HG03521 (cell line): ENCODE results near the gene GRIP1.

Experiments
- ATAC-seq: cut with Tn5 transposase; IDR thresholded peaks from one replicate; pipeline ENCODE4 v1.9.1; 2021; ENCODE audit warnings: mild to moderate bottlenecking, moderate library complexity; ENCODE audit not compliant: unreplicated experiment

Gene GRIP1

DNA sequence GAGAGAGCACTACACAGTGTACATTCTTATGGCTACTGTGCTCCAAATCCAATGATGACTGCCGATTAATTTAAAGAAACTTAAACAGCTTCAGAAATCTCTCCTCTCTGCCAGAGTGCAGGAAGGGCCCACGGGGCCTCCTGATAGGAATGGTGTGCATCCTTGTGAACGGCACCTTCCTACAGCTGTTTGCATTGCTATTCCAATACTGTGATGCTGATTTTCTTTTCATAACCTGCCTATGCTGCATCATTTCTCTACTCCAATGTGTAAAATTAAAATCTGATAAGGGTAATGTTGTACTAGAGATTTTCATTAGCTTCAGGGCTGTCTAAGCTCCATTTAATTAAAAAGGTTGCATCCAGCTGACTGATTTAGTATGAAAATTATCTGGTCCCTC lies 217.5 kb downstream of the GRIP1 start:
- no peak for ATAC-seq

DNA sequence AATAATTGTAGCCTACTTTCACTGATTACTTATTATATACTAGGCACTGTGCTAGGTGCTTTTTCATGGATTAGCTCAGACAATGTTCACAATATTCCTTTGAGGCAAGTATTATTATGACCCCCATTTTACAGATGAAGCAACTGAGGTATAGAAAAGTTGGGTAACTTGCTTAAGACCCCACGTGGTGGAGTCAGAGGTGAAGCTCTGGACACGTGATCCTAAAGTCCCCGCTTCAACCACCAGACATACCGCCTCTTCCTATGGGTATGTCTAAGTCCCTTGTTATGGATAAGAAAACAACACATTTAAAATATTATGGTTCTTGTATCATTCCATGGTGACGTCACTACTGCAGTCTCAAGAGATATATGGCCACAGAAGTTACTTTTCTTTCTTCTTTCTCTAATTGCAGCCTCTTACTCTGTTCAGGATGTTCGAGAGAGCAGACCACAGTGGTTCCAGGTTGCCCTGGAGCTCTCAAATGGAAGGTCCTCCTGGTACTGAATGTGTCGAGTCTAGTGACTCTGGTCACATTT lies 218.9 kb downstream of the GRIP1 start:
- no peak for ATAC-seq

DNA sequence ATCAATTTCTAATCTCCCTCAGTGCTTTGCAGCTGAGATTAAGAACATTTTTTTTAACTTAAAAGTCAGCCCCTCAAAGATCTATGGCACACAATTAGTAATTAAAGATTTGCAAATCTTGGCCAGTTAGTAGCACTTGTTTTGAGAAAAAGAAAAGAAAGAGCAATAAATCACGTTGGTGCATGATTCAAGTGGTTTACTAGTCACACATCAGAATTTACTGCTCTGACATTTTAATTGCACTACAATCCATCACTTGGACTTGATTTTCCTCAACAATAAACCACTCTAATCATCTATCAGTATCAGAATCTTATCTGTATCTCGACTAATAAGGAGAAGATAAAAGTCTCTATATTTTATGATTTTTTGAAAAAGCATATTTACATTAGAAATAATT lies 222.3 kb downstream of the GRIP1 start:
- no peak for ATAC-seq

DNA sequence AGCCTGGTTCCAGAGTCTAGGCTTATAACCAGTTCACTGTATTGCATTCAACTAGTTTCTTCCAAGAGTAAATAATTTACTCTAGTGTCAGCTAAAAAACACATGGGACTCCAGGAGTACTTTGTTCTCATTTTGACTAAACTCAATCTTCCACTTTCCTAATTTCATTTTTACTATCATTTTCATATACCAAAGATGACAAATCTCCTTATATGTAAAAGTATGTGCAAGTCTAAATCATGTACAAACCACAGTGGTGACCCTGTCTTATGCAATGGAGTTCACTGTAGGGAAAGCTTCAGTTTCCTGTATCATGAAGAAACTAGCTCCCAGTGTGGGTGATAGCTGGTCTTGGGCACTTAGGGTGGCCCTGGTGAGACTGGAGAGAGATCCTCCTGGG lies 225.0 kb downstream of the GRIP1 start:
- no peak for ATAC-seq

DNA sequence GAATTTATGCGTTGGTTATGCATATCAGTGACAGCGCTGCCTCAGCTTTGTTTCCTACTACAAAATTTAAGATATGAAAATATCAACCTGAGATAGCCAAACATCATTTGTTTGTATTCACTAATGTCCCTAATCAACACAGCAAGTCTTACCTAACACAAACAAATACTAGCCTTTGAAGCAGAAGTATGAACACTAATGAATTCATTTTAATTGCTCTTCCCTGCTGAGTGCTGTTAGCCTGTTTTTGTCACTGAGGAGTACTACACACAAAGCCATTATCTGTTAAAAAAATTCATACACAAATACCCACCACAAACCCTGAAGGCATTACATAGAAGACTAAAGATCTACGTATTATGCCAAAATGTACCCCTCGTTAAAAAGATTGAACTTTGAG lies 225.8 kb downstream of the GRIP1 start:
- ATAC-seq, result no peak

DNA sequence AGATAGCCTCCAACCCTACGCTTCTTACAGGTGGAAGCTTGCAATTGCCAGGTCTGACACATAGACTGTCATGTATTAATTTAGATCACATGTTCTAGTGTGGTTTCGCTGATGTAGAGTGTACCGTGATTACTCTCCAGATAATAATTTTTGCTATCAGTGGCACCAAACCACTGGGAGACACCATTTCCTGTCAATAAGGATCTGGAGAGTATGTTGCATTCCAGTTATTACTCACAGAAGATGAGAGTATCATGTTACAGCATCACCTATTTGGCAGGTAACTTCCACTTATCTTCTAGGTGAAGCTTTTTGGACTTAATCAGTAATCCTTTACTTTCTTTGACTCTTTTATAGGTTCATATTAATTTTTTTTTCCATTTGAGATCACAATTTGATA lies 229.3 kb downstream of the GRIP1 start:
- no peak for ATAC-seq

GRCh38 chr12:66447643-66448042 lies 231.2 kb downstream of the GRIP1 start:
- no peak for ATAC-seq

GRCh38 chr12:66446276-66446675 lies 232.6 kb downstream of the GRIP1 start:
- no peak for ATAC-seq

DNA sequence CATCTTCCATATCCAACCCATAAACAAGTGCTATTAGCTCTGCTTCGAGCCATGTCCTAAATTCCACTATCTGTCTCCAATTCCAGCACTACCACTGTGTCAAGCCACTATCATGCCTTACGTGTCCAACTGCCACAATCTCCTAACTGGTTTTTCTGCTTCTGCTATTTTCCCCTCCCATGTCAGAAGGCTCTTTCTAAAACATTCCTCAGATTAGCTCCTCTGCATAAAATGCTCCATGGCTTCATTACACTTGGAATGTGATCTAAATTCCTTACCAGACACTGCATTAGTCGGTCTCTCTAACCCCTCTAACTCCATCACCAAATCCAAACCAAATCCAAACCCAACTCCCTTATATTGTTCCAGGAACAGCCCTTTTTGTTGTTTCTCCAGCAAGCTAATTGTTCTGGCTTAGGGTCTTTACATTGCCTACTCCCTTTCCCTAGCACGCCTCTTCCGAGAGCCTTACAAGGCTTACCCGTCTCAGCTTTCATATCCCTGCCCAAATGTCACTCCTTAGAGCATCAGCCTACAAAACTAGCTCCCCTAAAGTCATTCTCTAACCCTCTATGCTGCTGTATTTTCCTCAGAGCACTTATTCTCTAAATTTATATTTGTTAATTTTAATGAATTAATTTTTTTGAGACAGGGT lies 236.8 kb downstream of the GRIP1 start:
- ATAC-seq, result no peak

DNA sequence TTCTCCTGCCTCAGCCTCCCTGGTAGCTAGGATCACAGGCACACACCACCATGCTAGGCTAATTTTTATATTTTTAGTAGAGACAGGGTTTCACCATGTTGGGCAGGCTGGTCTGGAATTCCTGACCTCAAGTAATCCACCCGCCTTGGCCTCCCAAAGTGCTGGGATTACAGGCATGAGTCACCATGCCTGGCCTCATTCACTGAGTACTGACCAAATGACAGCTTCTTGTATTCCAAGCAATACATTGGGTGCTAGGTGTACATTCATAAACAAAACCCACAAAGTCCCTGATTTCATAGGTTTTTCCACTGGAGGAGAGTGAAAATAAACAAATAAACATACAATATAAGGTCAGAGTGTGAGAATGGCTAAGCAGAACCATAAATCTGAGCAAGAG lies 240.3 kb downstream of the GRIP1 start:
- ATAC-seq, result no peak

GRCh38 chr12:66430106-66430505 lies 248.8 kb downstream of the GRIP1 start:
- ATAC-seq, result no peak

- ATAC-seq, result no peak
Observed at GRCh38 chr12:66428870-66429269, 250.0 kb downstream of the GRIP1 start.

DNA sequence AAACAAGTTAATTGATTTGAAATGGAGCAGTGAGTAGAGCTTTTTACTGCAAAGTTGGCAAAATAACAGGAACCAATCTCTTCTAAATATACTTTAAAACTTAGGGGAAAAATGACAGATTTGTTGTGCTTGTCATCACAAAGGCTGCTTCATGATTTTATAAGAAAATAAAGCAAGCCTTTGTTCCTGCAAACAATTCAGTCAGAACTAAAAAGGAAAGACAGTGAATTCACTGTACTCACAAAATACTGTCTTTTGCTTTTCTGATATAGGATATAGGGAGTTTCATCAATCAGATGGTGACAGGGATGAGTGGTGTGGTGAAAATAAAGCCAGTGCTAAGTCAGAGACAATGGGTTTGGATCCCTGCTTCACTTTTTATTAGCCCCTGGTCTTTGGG lies 250.6 kb downstream of the GRIP1 start:
- ATAC-seq, result no peak

GRCh38 chr12:66426696-66427095 lies 252.2 kb downstream of the GRIP1 start:
- ATAC-seq, result no peak

DNA sequence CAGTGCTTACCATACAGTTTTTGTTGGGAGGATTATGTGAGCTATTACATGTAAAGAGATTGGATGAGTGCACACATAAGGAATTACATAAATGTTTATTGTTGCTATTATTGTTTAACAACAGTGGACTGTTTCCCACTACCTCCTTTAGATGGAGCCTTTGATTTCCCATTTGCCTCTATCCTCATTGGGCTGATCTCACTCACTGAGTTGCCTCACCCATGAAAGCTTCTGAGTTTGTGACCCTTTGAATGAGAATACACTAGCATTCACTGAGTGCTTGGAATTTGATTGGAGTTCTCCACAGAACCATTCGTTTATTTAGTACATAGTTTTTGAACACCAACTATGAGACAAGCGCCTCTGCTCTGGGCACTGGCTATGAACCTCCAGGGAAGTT lies 255.6 kb downstream of the GRIP1 start:
- no peak for ATAC-seq

DNA sequence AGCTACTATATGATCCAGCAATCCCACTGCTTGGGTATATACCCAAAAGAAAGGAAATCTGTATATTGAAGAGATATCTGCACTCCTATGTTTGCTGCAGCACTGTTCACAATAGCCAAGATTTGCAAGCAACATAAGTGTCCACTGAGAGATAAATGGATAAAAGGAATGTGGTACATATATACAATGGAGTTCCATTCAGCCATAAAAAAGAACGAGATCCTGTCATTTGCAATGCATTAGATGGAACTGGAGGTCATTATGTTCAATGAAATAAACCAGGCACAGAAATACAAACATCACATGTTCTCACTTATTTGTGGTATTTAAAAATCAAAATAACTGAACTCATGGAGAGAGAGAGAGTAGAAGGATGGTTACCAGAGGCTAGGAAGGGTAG lies 260.0 kb downstream of the GRIP1 start:
- ATAC-seq, result no peak

- ATAC-seq, result no peak
Observed at GRCh38 chr12:66417217-66417616, 261.7 kb downstream of the GRIP1 start.

- peak; percentile 53 for ATAC-seq
Observed at GRCh38 chr12:66409195-66409871, 269.5 kb downstream of the GRIP1 start.

GRCh38 chr12:66405395-66405794 lies 273.5 kb downstream of the GRIP1 start:
- no peak for ATAC-seq

DNA sequence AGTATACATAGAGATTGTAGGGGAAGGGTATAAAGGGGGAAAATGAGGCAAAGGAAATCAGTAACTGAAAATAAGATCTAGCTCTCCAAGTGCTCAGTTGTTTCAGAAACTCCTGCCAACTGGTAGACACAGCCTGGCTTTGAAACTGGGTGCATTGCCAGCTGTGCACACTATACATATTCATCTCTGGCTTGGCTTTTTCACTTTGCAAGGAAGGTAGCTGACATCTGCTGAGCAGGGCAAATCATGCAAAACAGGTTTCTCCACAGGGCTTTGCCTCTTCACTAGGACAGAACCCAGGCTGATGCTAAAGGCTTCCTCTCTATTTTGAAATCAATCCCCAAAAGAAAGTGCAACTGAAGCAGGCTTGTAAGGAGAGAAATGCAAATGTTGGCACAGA lies 275.1 kb downstream of the GRIP1 start:
- no peak for ATAC-seq

DNA sequence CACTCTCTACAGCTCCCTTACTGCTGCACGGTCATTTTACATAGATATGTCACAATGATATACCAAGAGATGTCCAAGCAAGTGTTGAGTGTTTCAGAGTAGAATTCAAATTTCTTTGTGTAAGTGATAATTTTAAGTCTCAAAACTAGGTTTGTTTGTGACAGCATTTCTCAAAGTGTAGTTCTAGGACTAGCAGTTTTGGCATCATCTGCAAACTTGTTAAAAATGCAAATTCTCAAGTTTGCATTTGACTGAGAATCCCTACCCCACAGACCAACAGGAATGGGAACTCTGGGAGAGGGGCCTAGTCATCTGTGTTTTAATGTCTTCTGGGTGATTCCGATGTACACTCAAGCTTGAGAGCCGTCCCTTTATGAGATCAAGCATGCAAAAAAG lies 279.0 kb downstream of the GRIP1 start:
- no peak for ATAC-seq
